Transverse colon (tissue), 4 donors: ENCODE measurements around the gene LHX2. TPM values are rescaled to one million over a fixed set of nuclear protein-coding genes. Genes with fewer than 3 reads are reported as not detected.
"Not testable (repeated sequence)": the region's sequence is repeated elsewhere in the genome, so short reads cannot be mapped to it uniquely, and the experiment has no call there.

ENCODE experiments used
- DNase-seq: peaks from one replicate; pipeline ENCODE4 v3.0.0-alpha.2; 2019
- H3K27ac ChIP-seq, 4 donors: fragments of 200-600 bp; sonication (generic); 2 replicates each; pipeline ENCODE4 v1.5.1; 2016 to 2018; ENCODE audit warnings: inconsistent platforms in 4 of 4
- H3K27me3 ChIP-seq: fragments of 200-600 bp; sonication (generic); 2 replicates; pipeline ENCODE4 v1.5.1; 2017; ENCODE audit warnings: inconsistent platforms
- H3K36me3 ChIP-seq, 4 donors: fragments of 200-600 bp; sonication (generic); 2 replicates each; pipeline ENCODE4 v1.5.1; 2017 to 2019; ENCODE audit warnings: inconsistent platforms in 4 of 4
- H3K4me1 ChIP-seq, 4 donors: fragments of 200-600 bp; sonication (generic); 2 replicates each; pipeline ENCODE4 v1.5.1; 2017 to 2020; ENCODE audit warnings: inconsistent platforms in 4 of 4
- H3K4me3 ChIP-seq, 4 donors: fragments of 200-600 bp; sonication (generic); 1 replicate in 1 of 4; 2 replicates in 3 of 4; pipeline versions ENCODE4 v1.5.1 to v1.6.1; 2017 to 2019; ENCODE audit warnings: inconsistent platforms in 4 of 4
- H3K9me3 ChIP-seq, 2 donors: fragments of 200-600 bp; sonication (generic); 2 replicates each; pipeline ENCODE4 v1.5.1; 2017 to 2019; ENCODE audit warnings: inconsistent platforms in 2 of 2
- CTCF ChIP-seq, 5 experiments: fragments of 200-600 bp in 3 of 5; fragments of 450-650 bp in 2 of 5; sonication (generic) in 3 of 5; IDR thresholded peaks; 1 replicate in 2 of 5; 2 replicates in 3 of 5; pipeline ENCODE4 v1.5.1; 2016 to 2017; ENCODE audit warnings: antibody characterized with exemption in 5 of 5, inconsistent platforms in 3 of 5, mild to moderate bottlenecking in 2 of 5, moderate library complexity in 1 of 5
- EP300 ChIP-seq: sonication (generic); formaldehyde crosslinking; IDR thresholded peaks from one replicate; pipeline ENCODE4 v1.6.1; 2017; ENCODE audit warnings: antibody characterized with exemption, low read depth
- POLR2A ChIP-seq: fragments of 450-650 bp; IDR thresholded peaks from one replicate; pipeline ENCODE4 v1.6.1; 2016; ENCODE audit warnings: antibody characterized with exemption, mild to moderate bottlenecking, moderate library complexity
- POLR2AphosphoS5 ChIP-seq, 3 donors: sonication (generic); formaldehyde crosslinking; IDR thresholded peaks; one replicate each; pipeline ENCODE4 v1.6.1; 2016; ENCODE audit warnings: antibody characterized with exemption in 3 of 3
- WGBS, 2 donors: methylation state at CpG; one replicate each; pipeline ENCODE4 v1.1.5; 2018; ENCODE audit warnings: low coverage in 1 of 2; 5-methylcytosine and 5-hydroxymethylcytosine counted together
- in situ Hi-C, 4 donors: fragments of 200-750 bp; cut with MboI; loops; one replicate each; pipeline versions ENCODE4 v1.15.0 to v1.15.1; 2017; ENCODE audit warnings: low sequenced_read_pairs in 3 of 4, low pct_ligation_motif_present in 1 of 4, low pct_unique_long_range_greater_than_20kb in 1 of 4
- intact Hi-C: fragments of 100-400 bp; cut with DNase I; formaldehyde crosslinking; loops from one replicate; pipeline ENCODE4 v1.15.1; 2023; ENCODE audit warnings: low total_unique reads
- total RNA-seq, 4 donors: library from RNA; depleted of rRNA; stranded (reverse); fragments of >200 nt; gene quantifications; one replicate each; pipeline ENCODE4 v1.1.0, GENCODE V29; 2016

The LHX2 gene
- total RNA-seq, 4 donors from 2014 or later: not detected

GRCh38 chr9:123967323-123967722 lies 44.2 kb upstream of the LHX2 start:
- Histone ChIP-seq H3K4me3 (no peak overlapping the region), H3K36me3 (no peaks in the 10 kb centered on the region), H3K9me3 (no peaks in the 10 kb centered on the region), H3K27me3 (peaks cover 26% of the 10 kb centered on the region), H3K4me1 (no peaks in the 10 kb centered on the region), H3K27ac (no peak overlapping the region)
- no peak for TF ChIP-seq EP300
- in situ Hi-C loops (no loop called here), intact Hi-C loops (no loop called here)
- no peak for DNase-seq

GRCh38 chr9:123972618-123973017 lies 39.0 kb upstream of the LHX2 start:
- H3K27me3 ChIP-seq: peaks cover 22% of the 10 kb centered on the region
- no peaks in the 10 kb centered on the region for H3K4me1 ChIP-seq
- no peaks in the 10 kb centered on the region for H3K9me3 ChIP-seq
- no peak for TF ChIP-seq POLR2AphosphoS5 (IDR thresholded peaks at IDR 0.05)
- TF ChIP-seq POLR2A: no peak
- TF ChIP-seq CTCF (IDR thresholded peaks at IDR 0.05): no peak
- TF ChIP-seq EP300: no peak
- in situ Hi-C loops: no loop called here
- intact Hi-C loops: no loop called here
- WGBS, 2 donors: 90 to 94% methylated on average over 8 of the region's 8 CpGs
- no peak overlapping the region for H3K4me3 ChIP-seq
- no peak overlapping the region for H3K27ac ChIP-seq
- no peaks in the 10 kb centered on the region for H3K36me3 ChIP-seq
- DNase-seq: no peak

GRCh38 chr9:123973590-123974223 lies 37.9 kb upstream of the LHX2 start:
- TF ChIP-seq POLR2A (no peak), CTCF (IDR thresholded peaks at IDR 0.05) (no peak), POLR2AphosphoS5 (IDR thresholded peaks at IDR 0.05) (no peak), EP300 (no peak)
- intact Hi-C loops: no loop called here
- Histone ChIP-seq H3K27ac (no peak overlapping the region), H3K36me3 (no peaks in the 10 kb centered on the region), H3K4me3 (no peak overlapping the region), H3K9me3 (no peaks in the 10 kb centered on the region), H3K27me3 (peaks cover 18% of the 10 kb centered on the region), H3K4me1 (no peaks in the 10 kb centered on the region)
- no peak for DNase-seq
- WGBS, 2 donors: 93 to 95% methylated on average over 8 to 9 of the region's 9 CpGs
- in situ Hi-C loops: no loop called here

GRCh38 chr9:123974471-123974870 lies 37.1 kb upstream of the LHX2 start:
- peaks cover 22% of the 10 kb centered on the region for H3K27me3 ChIP-seq
- H3K27ac ChIP-seq: no peak overlapping the region
- intact Hi-C loops: no loop called here
- WGBS, 2 donors: 60 to 79% methylated on average over 2 to 12 of the region's 12 CpGs
- in situ Hi-C loops: no loop called here
- H3K4me1 ChIP-seq: no peaks in the 10 kb centered on the region
- no peak overlapping the region for H3K4me3 ChIP-seq
- H3K9me3 ChIP-seq: no peaks in the 10 kb centered on the region
- H3K36me3 ChIP-seq: no peaks in the 10 kb centered on the region
- no peak for TF ChIP-seq POLR2A
- TF ChIP-seq EP300: no peak
- no peak for TF ChIP-seq POLR2AphosphoS5 (IDR thresholded peaks at IDR 0.05)
- TF ChIP-seq CTCF (IDR thresholded peaks at IDR 0.05): no peak
- DNase-seq: no peak

GRCh38 chr9:123975871-123976270 lies 35.7 kb upstream of the LHX2 start:
- Histone ChIP-seq H3K4me3 (no peak overlapping the region), H3K27me3 (peaks cover 26% of the 10 kb centered on the region), H3K4me1 (no peaks in the 10 kb centered on the region), H3K9me3 (no peaks in the 10 kb centered on the region), H3K27ac (no peak overlapping the region), H3K36me3 (no peaks in the 10 kb centered on the region)
- no peak for DNase-seq
- no peak for TF ChIP-seq POLR2AphosphoS5 (IDR thresholded peaks at IDR 0.05)
- TF ChIP-seq POLR2A: no peak
- TF ChIP-seq EP300: no peak
- TF ChIP-seq CTCF (IDR thresholded peaks at IDR 0.05): no peak
- WGBS, 2 donors: 20 to 71% methylated on average over 1 to 3 of the region's 3 CpGs
- in situ Hi-C loops (no loop called here), intact Hi-C loops (no loop called here)

GRCh38 chr9:123976579-123976978 lies 35.0 kb upstream of the LHX2 start:
- DNase-seq, H3K4me1 ChIP-seq, in situ Hi-C loops, intact Hi-C loops, H3K27ac ChIP-seq, H3K9me3 ChIP-seq, H3K36me3 ChIP-seq, H3K4me3 ChIP-seq: not testable (repeated sequence)
- no CpG with 5 or more reads among the region's 9 CpGs for WGBS, 2 donors
- peaks cover 33% of the 10 kb centered on the region for H3K27me3 ChIP-seq
